WTC11 (cell line): ENCODE results near the gene WBP2NL. TPM values are rescaled to one million over a fixed set of nuclear protein-coding genes. Genes with fewer than 3 reads are reported as not detected.
"Not testable (repeated sequence)": the region's sequence is repeated elsewhere in the genome, so short reads cannot be mapped to it uniquely, and the experiment has no call there.

Experiments used
- ATAC-seq: fragments of 200-7000 bp; cut with Tn5 transposase; 2 replicates; pipeline ENCODE4 v1.10.0; 2021; ENCODE audit warnings: mild to moderate bottlenecking, moderate library complexity
- Bru-seq: library from RNA; stranded (reverse); fragments of 400-500 nt; gene quantifications from one replicate; lab custom pipeline; 2021; lab: Mats Ljungman, UMichigan
- CTCF ChIA-PET: fragments of 300-600 bp; sonication (Branson Sonifier 250); formaldehyde crosslinking; loops from one replicate; lab custom pipeline; 2021; ENCODE audit warnings: antibody characterized with exemption; lab: Charles Lee
- POLR2A ChIA-PET: fragments of 350-600 bp; sonication (Branson Sonifier 250); formaldehyde crosslinking; loops from one replicate; lab custom pipeline; 2021; ENCODE audit warnings: antibody characterized with exemption; lab: Charles Lee
- DNase-seq: peaks from one replicate; pipeline ENCODE4 v3.0.0; 2021; ENCODE audit warnings: low spot score
- H3K27ac Mint-ChIP-seq: 2 replicates; pipeline ENCODE4 v1.8.0; 2021; ENCODE audit warnings: mixed read lengths
- H3K27me3 Mint-ChIP-seq: 2 replicates; pipeline ENCODE4 v1.8.0; 2021; ENCODE audit warnings: low read depth, mild to moderate bottlenecking, moderate library complexity, mixed read lengths
- H3K36me3 Mint-ChIP-seq: 2 replicates; pipeline ENCODE4 v1.8.0; 2021; ENCODE audit warnings: mixed read lengths
- H3K4me1 Mint-ChIP-seq: 2 replicates; pipeline ENCODE4 v1.8.0; 2022; ENCODE audit warnings: mixed read lengths
- H3K4me3 Mint-ChIP-seq: 2 replicates; pipeline ENCODE4 v1.8.0; 2021; ENCODE audit warnings: mild to moderate bottlenecking, moderate library complexity, mixed read lengths
- H3K9me3 Mint-ChIP-seq: 2 replicates; pipeline ENCODE4 v1.8.0; 2021; ENCODE audit warnings: mixed read lengths
- EMX1 ChIP-seq: fragments of 250-450 bp; sonication (Bioruptor Pico); IDR thresholded peaks from 2 replicates; pipeline ENCODE4 v1.8.0; 2021; ENCODE audit warnings: mild to moderate bottlenecking
- ETV6 ChIP-seq: sonication (generic); formaldehyde crosslinking; IDR thresholded peaks from 2 replicates; pipeline ENCODE4 v1.8.1; 2022; ENCODE audit warnings: mild to moderate bottlenecking, missing genetic modification reagents
- FOXJ3 ChIP-seq: sonication (generic); formaldehyde crosslinking; IDR thresholded peaks from 2 replicates; pipeline ENCODE4 v1.9.0; 2021; ENCODE audit warnings: missing genetic modification reagents, mild to moderate bottlenecking, borderline replicate concordance
- FOXP1 ChIP-seq: sonication (generic); formaldehyde crosslinking; IDR thresholded peaks from 2 replicates; pipeline ENCODE4 v1.8.0; 2022; ENCODE audit warnings: missing genetic modification reagents, mild to moderate bottlenecking, moderate library complexity, borderline replicate concordance
- FOXP4 ChIP-seq: sonication (generic); formaldehyde crosslinking; IDR thresholded peaks from 2 replicates; pipeline ENCODE4 v1.8.0; 2022; ENCODE audit warnings: mild to moderate bottlenecking, missing genetic modification reagents
- HMGXB4 ChIP-seq: sonication (generic); formaldehyde crosslinking; IDR thresholded peaks from 2 replicates; pipeline ENCODE4 v1.8.1; 2023; ENCODE audit warnings: mild to moderate bottlenecking, moderate library complexity, missing genetic modification reagents
- MAX ChIP-seq: sonication (generic); formaldehyde crosslinking; IDR thresholded peaks from 2 replicates; pipeline ENCODE4 v1.8.0; 2022; ENCODE audit warnings: mild to moderate bottlenecking, missing genetic modification reagents
- NFYB ChIP-seq: sonication (generic); formaldehyde crosslinking; conservative IDR thresholded peaks from 2 replicates; pipeline ENCODE4 v1.8.0; 2022; ENCODE audit warnings: low read depth, missing genetic modification reagents
- NR2C2 ChIP-seq: sonication (generic); formaldehyde crosslinking; IDR thresholded peaks from 2 replicates; pipeline ENCODE4 v1.8.0; 2022; ENCODE audit warnings: mild to moderate bottlenecking, missing genetic modification reagents
- TP53 ChIP-seq: sonication (generic); formaldehyde crosslinking; IDR thresholded peaks from 2 replicates; pipeline ENCODE4 v1.8.1; 2023; ENCODE audit warnings: mild to moderate bottlenecking, missing genetic modification reagents
- ZNF138 ChIP-seq: sonication (generic); formaldehyde crosslinking; conservative IDR thresholded peaks from 2 replicates; pipeline ENCODE4 v1.8.1; 2022; ENCODE audit warnings: mild to moderate bottlenecking, moderate library complexity, missing genetic modification reagents
- ZNF671 ChIP-seq: fragments of 250-450 bp; sonication (Bioruptor Pico); IDR thresholded peaks from 2 replicates; pipeline ENCODE4 v1.8.0; 2021; ENCODE audit warnings: mild to moderate bottlenecking
- long read RNA-seq, 3 experiments: library from RNA in 1 of 3; library from capped mRNA in 1 of 3; library from polyadenylated mRNA in 1 of 3; unstranded in 2 of 3; stranded (forward) in 1 of 3; transcript quantifications; one replicate each; pipeline ENCODE4 v2.0.0, GENCODE V29; 2021
- total RNA-seq: library from RNA; stranded (reverse); gene quantifications from 3 replicates; pipeline ENCODE4 v1.2.3, GENCODE V29; 2021
- TF ChIP-seq, protein P1 (sequence below): sonication (generic); formaldehyde crosslinking; IDR thresholded peaks from 2 replicates; pipeline ENCODE4 v1.8.0; 2022; ENCODE audit warnings: mild to moderate bottlenecking, missing genetic modification reagents
- TF ChIP-seq, protein P2 (sequence below): fragments of 250-450 bp; sonication (Bioruptor Pico); IDR thresholded peaks from 2 replicates; pipeline ENCODE4 v1.9.0; 2021; ENCODE audit warnings: moderate library complexity, mild to moderate bottlenecking, inconsistent platforms, borderline replicate concordance
- TF ChIP-seq, protein P3 (sequence below): sonication (generic); formaldehyde crosslinking; IDR thresholded peaks from 2 replicates; pipeline ENCODE4 v1.8.1; 2023; ENCODE audit warnings: mild to moderate bottlenecking, missing genetic modification reagents, moderate library complexity

Gene WBP2NL
- total RNA-seq (not detected in 3 replicates), Bru-seq, nascent RNA (percentile 10 among the genes with signal in this experiment)
- long read RNA-seq, experiment 1 = 0 reads
- long read RNA-seq, experiment 2 = 0 reads
- long read RNA-seq, experiment 3 = 0 reads

GRCh38 chr22:41998361-41999261 lies at the start of gene WBP2NL:
WBP2NL (plus strand) TSS chr22:41998788; CDS start chr22:41998819, 31 bp downstream.
- no peak for DNase-seq
- Mint-ChIP-seq H3K36me3 (peaks cover 10% of the 10 kb centered on the region), H3K9me3 (no peaks in the 10 kb centered on the region), H3K4me1 (peaks cover 7% of the 10 kb centered on the region; the same call in 1 of the 2 replicates), H3K27me3 (peaks cover 37% of the 10 kb centered on the region), H3K4me3 (no peak within 1 kb of the TSS), H3K27ac (no peak within 1 kb of the TSS)
- ChIA-PET POLR2A (no interaction called here), CTCF (interaction anchor here (1.5 kb wide), 1 partner anchor 301 kb away, joined by 4 read pairs; no protein-coding TSS in a partner anchor)
- ATAC-seq = peak; percentile 64
- TF ChIP-seq, protein P1, sequence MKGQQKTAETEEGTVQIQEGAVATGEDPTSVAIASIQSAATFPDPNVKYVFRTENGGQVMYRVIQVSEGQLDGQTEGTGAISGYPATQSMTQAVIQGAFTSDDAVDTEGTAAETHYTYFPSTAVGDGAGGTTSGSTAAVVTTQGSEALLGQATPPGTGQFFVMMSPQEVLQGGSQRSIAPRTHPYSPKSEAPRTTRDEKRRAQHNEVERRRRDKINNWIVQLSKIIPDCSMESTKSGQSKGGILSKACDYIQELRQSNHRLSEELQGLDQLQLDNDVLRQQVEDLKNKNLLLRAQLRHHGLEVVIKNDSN = peak; percentile 34; the same call in 1 of the 2 replicates
- TF ChIP-seq, protein P2, sequence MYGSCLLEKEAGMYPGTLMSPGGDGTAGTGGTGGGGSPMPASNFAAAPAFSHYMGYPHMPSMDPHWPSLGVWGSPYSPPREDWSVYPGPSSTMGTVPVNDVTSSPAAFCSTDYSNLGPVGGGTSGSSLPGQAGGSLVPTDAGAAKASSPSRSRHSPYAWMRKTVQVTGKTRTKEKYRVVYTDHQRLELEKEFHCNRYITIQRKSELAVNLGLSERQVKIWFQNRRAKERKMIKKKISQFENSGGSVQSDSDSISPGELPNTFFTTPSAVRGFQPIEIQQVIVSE (CRISPR knock-in tag) = no peak
- TF ChIP-seq MAX (CRISPR knock-in tag) = no peak
- TF ChIP-seq, protein P3, sequence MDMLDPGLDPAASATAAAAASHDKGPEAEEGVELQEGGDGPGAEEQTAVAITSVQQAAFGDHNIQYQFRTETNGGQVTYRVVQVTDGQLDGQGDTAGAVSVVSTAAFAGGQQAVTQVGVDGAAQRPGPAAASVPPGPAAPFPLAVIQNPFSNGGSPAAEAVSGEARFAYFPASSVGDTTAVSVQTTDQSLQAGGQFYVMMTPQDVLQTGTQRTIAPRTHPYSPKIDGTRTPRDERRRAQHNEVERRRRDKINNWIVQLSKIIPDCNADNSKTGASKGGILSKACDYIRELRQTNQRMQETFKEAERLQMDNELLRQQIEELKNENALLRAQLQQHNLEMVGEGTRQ (CRISPR knock-in tag) = peak; percentile 65

DNA sequence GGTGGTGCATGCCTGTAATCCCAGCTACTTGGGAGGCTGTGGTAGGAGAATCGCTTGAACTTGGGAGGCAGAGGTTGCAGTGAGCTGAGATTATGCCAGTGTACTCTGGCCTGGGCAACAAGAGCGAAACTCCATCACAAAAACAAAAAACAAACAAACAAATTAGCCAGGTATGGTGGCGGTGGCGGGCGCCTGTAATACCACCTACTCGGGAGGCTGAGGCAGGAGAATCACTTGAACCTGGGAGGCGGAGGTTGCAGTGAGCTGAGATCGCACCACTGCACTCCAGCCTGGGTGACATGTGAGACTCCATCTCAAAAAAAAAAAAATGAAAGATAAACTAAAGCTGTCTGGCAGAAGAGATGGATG lies 49.7 kb upstream of the WBP2NL start:
- DNase-seq, H3K9me3 Mint-ChIP-seq, H3K4me3 Mint-ChIP-seq, POLR2A ChIA-PET, H3K27me3 Mint-ChIP-seq, ATAC-seq, H3K27ac Mint-ChIP-seq: not testable (repeated sequence)
- CTCF ChIA-PET = interaction anchor here (1.3 to 6.6 kb wide), 4 partner anchors 9 to 252 kb away, joined by 3 to 37 read pairs (median 12); partner anchors contain the start of genes CCDC134 and TNFRSF13C
- H3K4me1 Mint-ChIP-seq = peaks cover 43% of the 10 kb centered on the region
- peaks cover 15% of the 10 kb centered on the region for H3K36me3 Mint-ChIP-seq

GRCh38 chr22:41949297-41949965 lies 49.2 kb upstream of the WBP2NL start:
- no peaks in the 10 kb centered on the region for H3K9me3 Mint-ChIP-seq
- no peak overlapping the region for H3K27ac Mint-ChIP-seq
- CTCF ChIA-PET = interaction anchor here (1.5 to 6.6 kb wide), 3 partner anchors 23 to 252 kb away, joined by 3 to 37 read pairs (median 20); partner anchors contain the start of genes CCDC134 and TNFRSF13C
- no peak for ATAC-seq
- H3K4me3 Mint-ChIP-seq = no peak overlapping the region
- peaks cover 12% of the 10 kb centered on the region for H3K36me3 Mint-ChIP-seq
- H3K4me1 Mint-ChIP-seq = peaks cover 40% of the 10 kb centered on the region
- no peak for TF ChIP-seq FOXP1 (CRISPR knock-in tag)
- TF ChIP-seq TP53 = no peak
- no peak for TF ChIP-seq FOXP4 (CRISPR knock-in tag)
- peaks cover 6% of the 10 kb centered on the region; the same call in 1 of the 2 replicates for H3K27me3 Mint-ChIP-seq
- DNase-seq = no peak
- POLR2A ChIA-PET = no interaction called here

DNA sequence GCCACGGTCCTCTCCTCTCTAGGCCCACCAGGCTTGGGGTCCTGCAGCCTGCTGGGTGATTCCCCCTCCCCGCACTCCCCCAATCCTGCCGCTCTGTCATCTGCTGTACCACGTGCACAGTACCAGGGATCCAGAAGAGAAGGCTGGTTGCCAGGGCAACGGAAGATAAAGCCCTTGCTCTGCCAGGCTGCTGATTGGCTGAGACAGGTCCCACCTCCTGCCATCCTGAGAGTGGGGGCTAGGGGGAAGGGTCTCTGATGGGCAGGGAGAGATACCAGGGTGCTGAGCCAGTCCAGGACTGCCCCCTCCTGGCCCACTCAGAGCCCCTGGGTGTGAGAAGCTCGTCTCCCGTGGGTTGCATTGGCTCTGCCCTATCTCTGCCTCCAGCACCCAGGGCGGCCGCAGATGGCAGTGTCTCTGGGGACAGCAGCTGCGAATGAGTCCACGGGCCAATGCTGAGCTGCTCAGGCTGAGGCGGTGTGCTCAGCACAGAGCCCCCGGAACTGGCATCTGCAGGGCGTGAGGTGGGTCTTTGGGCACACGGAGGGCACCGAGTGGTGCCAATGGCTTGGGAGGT lies 46.6 kb upstream of the WBP2NL start, which contains the start of gene SMIM45:
Gene SMIM45, plus strand, starts transcription at position 253 of the 577 bp plus-strand sequence.
- DNase-seq = peak; percentile 58
- ATAC-seq = peak; percentile 47
- Mint-ChIP-seq H3K36me3 (no peaks in the 10 kb centered on the region), H3K4me3 (no peak within 1 kb of the TSS)
- POLR2A ChIA-PET = no interaction called here
- TF ChIP-seq, protein P1 = peak; percentile 75
- TF ChIP-seq FOXJ3 (CRISPR knock-in tag) (no peak), ETV6 (no peak), NR2C2 (CRISPR knock-in tag) (no peak), NFYB (CRISPR knock-in tag) (peak; percentile 41; the same call in 1 of the 2 replicates), ZNF671 (no peak), ZNF138 (CRISPR knock-in tag) (0 out of 2 replicates have a peak, but pooled peaks have one; percentile 54), HMGXB4 (CRISPR knock-in tag) (no peak), EMX1 (CRISPR knock-in tag) (no peak)
- TF ChIP-seq, protein P3 (CRISPR knock-in tag) = peak; percentile 80
- TF ChIP-seq, all 79 proteins: peak for 4
- CTCF ChIA-PET = interaction anchor here (0.5 to 6.6 kb wide), 11 partner anchors 10 to 447 kb away, joined by 3 to 37 read pairs (median 5); partner anchors contain the start of gene TNFRSF13C
- H3K27ac Mint-ChIP-seq = 0 out of 2 replicates have a peak within 1 kb of the TSS, but pooled peaks have one; percentile 32
- H3K9me3 Mint-ChIP-seq = no peaks in the 10 kb centered on the region
- H3K4me1 Mint-ChIP-seq = peaks cover 26% of the 10 kb centered on the region
- peaks cover 8% of the 10 kb centered on the region for H3K27me3 Mint-ChIP-seq
